ENCODE data around the gene ZNF740. TPM values are rescaled to one million over a fixed set of nuclear protein-coding genes. Genes with fewer than 3 reads are reported as not detected.
A peak's percentile ranks its signal among the peaks of the same experiment; 100 is the strongest.

Gene ZNF740
- total RNA-seq, 2 experiments from 2014 or later: 53.6 to 60.2 TPM

DNA sequence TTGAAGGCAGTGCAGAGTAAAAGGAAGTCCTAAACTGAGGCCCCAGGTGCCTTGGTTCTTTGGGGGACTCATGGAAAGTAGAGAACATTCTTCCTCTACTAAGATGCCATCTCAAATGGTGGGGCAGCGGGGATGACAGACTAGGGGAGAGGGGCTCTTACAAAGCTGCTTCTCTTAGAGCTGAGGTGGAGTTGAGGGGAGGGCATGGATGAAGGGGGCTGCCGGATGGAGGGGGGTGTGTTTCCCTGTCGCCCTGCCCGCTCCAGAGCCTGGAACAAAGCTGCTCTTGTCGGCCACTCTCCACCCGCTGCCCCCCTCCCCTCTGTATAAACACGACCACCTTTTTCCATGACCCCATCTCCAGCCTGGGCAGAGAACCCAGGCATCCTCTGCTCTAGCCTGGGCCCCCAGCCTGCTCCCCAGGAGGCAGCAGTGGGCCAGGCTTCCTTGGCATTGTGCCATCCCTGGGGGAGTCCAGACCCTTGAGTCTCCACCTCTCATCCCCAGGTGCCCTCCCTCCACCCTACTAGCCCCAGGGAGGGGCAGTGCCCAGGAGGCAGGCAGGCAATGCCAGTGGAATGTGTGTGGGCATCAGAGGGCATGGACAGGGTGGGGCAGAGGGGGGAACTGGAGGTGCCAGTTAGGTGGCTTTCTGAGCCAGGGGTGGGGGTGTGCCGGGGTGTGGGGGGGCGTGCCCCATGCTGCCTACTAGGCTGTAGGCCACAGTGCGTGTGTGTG, 49.8 kb downstream of the ZNF740 start:
- DNase-seq (no peak), ATAC-seq (ENCODE audit: low read depth) (no peak)
- Mint-ChIP-seq H3K9me3 (no peaks in the 10 kb centered on the region), H3K36me3 (peaks cover 7% of the 10 kb centered on the region), H3K27me3 (peaks cover 2% of the 10 kb centered on the region), H3K4me1 (peaks cover 32% of the 10 kb centered on the region), H3K4me3 (no peak overlapping the region), H3K27ac (no peak overlapping the region)
- POLR2A ChIA-PET: interaction anchor here (1.5 kb wide), 1 partner anchor 10 kb away, joined by 4 read pairs; no protein-coding TSS in a partner anchor

DNA sequence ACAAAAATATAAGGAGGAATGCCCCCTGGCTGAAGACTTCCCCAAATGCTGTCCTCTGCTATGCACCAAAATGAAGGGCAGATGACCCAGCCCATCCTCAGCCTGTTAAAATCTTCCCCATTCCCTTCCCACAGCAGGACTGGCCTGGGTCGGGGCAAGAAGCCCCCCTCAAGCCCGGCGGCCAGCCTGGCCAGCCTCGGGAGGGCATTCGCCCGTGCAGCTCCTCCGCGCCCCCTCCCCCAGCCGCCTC, 51.1 kb downstream of the ZNF740 start:
- DNase-seq (no peak), ATAC-seq (ENCODE audit: low read depth) (no peak)
- Mint-ChIP-seq H3K36me3 (peaks cover 6% of the 10 kb centered on the region), H3K9me3 (no peaks in the 10 kb centered on the region), H3K4me3 (peak overlapping the region; percentile 43), H3K27ac (no peak overlapping the region), H3K27me3 (peaks cover 2% of the 10 kb centered on the region), H3K4me1 (peaks cover 42% of the 10 kb centered on the region)
- POLR2A ChIA-PET: interaction anchor here (1.0 to 1.5 kb wide), 3 partner anchors 11 to 13 kb away, joined by 3 to 4 read pairs (median 4); no protein-coding TSS in a partner anchor

DNA sequence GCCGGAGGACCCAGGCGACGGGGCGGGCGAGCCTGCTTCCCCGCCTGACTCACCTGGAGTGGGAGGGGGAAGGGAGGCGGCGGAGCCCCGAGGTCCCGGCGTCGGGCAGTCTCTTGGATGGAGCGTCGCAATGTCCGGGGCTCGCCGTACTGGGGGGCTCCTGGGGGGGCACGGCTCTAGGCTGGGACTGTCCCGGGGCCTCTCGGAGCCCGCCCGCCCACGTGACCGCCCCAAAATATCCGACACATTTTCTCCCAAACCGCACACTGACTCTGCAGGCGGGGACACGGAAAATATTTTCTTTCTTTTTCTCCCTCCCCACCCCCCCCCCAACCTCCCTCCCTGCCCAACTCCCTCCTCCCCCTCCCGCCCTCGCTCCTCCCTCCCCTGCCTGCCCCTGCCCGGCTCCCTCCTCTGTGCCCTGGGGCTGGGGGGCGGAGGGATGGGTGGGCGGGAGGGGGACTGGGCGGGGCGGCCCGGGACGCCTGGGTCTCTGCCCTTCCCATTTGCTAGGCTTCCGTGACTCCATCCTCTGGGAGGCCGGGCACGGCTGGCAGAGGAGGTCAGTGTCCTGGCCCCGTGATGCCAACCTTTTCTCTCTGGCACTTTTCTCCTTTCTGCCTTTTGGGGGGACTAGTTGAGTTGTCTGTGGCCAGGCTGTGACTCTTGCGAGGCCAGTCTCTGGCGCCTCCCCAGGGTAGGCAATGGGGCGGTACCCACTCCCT, 51.6 kb downstream of the ZNF740 start, which contains the start of gene RARG:
RARG (minus strand) TSS at position 289 of the 725 bp plus-strand sequence. CDS start 4,664 bp downstream, outside the sequence.
- POLR2A ChIA-PET: interaction anchor here (1.0 to 1.8 kb wide), 3 partner anchors 11 to 13 kb away, joined by 3 to 7 read pairs (median 4); no protein-coding TSS in a partner anchor
- Mint-ChIP-seq H3K9me3 (no peaks in the 10 kb centered on the region), H3K27me3 (peaks cover 2% of the 10 kb centered on the region), H3K36me3 (peaks cover under 1% of the 10 kb centered on the region), H3K4me3 (peak within 1 kb of the TSS; percentile 91), H3K4me1 (peaks cover 42% of the 10 kb centered on the region), H3K27ac (peak within 1 kb of the TSS; percentile 86)
- ATAC-seq (ENCODE audit: low read depth) (peak; percentile 80), DNase-seq (peak; percentile 69)

DNA sequence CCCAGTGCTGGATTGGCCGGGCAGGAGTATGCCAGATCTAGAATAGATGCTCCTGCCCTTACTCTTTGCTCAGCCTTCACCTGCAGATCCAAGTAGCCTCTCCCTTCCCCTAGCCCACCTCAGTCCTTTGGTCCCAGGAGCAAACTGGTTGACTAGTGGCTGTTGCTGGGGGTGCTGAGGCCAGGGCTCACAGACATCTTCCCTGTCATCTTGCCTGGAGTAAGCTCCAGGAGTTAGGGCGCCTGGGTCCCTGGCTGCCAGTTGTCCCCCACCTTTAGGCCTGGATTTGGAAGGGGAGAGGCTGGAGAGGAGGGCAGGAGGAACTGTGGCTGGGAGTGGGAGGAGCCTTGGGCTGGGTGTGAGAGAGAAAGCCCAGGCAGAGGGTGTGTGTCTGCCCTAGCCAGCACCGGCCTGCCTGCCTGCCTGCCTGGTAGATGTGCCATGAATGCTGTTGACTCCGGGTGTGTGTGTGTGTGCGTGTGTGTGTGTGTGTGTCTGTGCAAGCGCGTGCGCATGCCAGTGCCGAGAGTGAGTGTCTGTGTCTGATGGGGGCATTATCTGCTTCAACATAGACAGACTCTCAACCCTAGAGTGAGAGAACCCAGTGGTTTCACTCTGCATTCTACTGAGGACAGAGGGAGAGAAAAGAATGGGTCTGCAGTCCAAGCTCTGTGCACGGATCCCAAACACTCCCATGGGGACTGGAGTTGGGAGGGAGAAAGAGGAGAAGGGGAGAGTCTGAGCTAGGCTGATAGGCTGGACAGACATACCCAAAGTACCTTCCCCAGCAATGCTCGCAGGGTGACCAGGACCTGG, 52.3 kb downstream of the ZNF740 start:
- Mint-ChIP-seq H3K36me3 (no peaks in the 10 kb centered on the region), H3K27me3 (peaks cover 2% of the 10 kb centered on the region), H3K27ac (peak overlapping the region; percentile 86), H3K4me1 (peaks cover 42% of the 10 kb centered on the region), H3K9me3 (no peaks in the 10 kb centered on the region), H3K4me3 (peak overlapping the region; percentile 91)
- POLR2A ChIA-PET: interaction anchor here (1.1 to 1.8 kb wide), 3 partner anchors 9 to 21 kb away, joined by 3 to 7 read pairs (median 3); no protein-coding TSS in a partner anchor
- ATAC-seq (ENCODE audit: low read depth): peak; percentile 51
- DNase-seq: peak; percentile 58

DNA sequence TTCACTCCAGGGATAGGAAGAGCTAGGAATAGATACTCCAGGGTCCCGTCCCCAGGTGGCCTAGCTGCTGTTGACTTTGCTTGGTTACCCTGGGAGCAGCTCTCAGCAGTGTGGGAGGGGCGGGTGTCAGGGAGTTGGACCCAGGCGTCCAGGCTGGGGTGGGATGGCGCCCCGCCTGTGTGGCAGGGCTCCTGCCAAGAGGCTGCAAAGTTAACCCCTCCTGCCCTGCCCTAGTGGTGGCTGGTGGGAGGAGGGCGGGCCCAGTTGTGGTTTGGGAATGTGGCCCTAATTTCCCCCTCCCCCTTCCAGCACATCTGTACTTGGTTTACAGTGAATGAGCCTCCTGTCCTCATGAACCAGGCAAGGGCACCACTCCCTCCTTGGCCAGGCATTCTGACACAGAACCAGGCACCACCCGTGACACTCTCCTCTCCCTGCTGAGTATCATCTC, 53.2 kb downstream of the ZNF740 start:
- H3K27me3 Mint-ChIP-seq: peaks cover 2% of the 10 kb centered on the region

DNA sequence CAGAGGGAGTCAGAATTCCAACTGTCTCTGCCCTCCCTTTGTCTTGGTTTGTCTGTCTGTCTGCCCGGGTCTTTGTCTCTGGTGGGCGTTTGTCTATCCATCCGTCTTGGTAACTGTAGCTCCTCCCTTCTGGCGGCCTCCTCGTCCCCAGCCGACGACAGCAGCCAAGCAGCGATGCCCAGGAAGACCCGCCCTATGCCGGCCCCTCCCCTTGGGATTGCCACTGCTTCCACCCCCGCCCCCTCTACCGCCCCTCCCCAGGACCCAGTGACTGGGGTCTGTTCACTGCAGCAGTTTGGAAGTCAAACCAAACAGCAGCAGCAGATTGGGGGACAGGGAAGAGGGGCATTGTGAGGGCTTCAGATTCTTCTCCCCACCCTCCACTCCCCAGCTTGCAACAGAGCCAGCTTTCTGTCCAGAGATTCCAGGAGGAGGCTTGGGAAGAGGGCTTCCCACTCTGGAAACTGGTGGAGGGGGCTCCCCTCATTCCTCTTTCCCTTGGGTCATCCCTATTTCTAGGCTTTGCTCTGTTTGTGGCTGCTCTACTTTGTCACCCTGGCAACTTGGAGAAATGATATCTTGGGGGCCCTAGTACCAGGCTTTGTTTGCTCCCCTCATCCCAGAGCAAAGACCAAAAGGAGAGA, 53.9 kb downstream of the ZNF740 start:
- POLR2A ChIA-PET: interaction anchor here (0.7 to 1.4 kb wide), 4 partner anchors 11 to 23 kb away, joined by 3 read pairs; no protein-coding TSS in a partner anchor
- no peaks in the 10 kb centered on the region for H3K9me3 Mint-ChIP-seq
- peaks cover 2% of the 10 kb centered on the region for H3K27me3 Mint-ChIP-seq
- no peaks in the 10 kb centered on the region for H3K36me3 Mint-ChIP-seq
- H3K4me3 Mint-ChIP-seq: peak overlapping the region; percentile 37
- ATAC-seq (ENCODE audit: low read depth): no peak
- no peak overlapping the region for H3K27ac Mint-ChIP-seq
- peaks cover 39% of the 10 kb centered on the region for H3K4me1 Mint-ChIP-seq
- DNase-seq: no peak

More for the DNA sequence above, 53.2 kb downstream of the ZNF740 start:
- Mint-ChIP-seq H3K27ac (no peak overlapping the region), H3K4me1 (peaks cover 39% of the 10 kb centered on the region), H3K4me3 (peak overlapping the region; percentile 37), H3K9me3 (no peaks in the 10 kb centered on the region), H3K36me3 (no peaks in the 10 kb centered on the region)
- ATAC-seq (ENCODE audit: low read depth) (no peak), DNase-seq (no peak)
- POLR2A ChIA-PET: interaction anchor here (0.7 to 1.8 kb wide), 5 partner anchors 10 to 22 kb away, joined by 3 to 7 read pairs (median 3); no protein-coding TSS in a partner anchor

DNA sequence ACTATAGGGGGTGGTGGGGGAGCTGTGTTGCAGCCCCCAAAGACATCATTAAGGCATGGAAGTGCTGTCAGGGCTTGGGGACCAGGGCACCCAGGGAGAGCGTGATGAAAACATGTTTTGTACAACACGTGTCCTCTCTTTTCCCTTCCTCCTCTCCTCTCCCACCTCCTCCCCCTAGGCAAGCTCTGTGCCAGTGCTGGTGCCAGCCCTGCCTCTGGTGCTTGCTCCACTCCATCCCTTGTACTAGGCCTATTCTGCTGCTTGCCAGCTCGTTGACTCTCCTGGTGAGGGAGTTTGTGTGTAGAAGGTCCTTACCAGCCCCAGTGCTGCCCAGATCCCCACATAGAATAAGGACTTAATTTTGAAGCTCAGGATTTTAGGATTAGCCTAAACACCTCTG, 54.6 kb downstream of the ZNF740 start:
- H3K9me3 Mint-ChIP-seq: no peaks in the 10 kb centered on the region
- ATAC-seq (ENCODE audit: low read depth) (no peak), DNase-seq (no peak)
- peaks cover 35% of the 10 kb centered on the region for H3K4me1 Mint-ChIP-seq
- peaks cover 2% of the 10 kb centered on the region for H3K27me3 Mint-ChIP-seq
- H3K36me3 Mint-ChIP-seq: no peaks in the 10 kb centered on the region
- no peak overlapping the region for H3K4me3 Mint-ChIP-seq
- no peak overlapping the region for H3K27ac Mint-ChIP-seq
- POLR2A ChIA-PET: interaction anchor here (0.5 to 1.7 kb wide), 3 partner anchors 16 to 79 kb away, joined by 3 to 6 read pairs (median 3); no protein-coding TSS in a partner anchor

DNA sequence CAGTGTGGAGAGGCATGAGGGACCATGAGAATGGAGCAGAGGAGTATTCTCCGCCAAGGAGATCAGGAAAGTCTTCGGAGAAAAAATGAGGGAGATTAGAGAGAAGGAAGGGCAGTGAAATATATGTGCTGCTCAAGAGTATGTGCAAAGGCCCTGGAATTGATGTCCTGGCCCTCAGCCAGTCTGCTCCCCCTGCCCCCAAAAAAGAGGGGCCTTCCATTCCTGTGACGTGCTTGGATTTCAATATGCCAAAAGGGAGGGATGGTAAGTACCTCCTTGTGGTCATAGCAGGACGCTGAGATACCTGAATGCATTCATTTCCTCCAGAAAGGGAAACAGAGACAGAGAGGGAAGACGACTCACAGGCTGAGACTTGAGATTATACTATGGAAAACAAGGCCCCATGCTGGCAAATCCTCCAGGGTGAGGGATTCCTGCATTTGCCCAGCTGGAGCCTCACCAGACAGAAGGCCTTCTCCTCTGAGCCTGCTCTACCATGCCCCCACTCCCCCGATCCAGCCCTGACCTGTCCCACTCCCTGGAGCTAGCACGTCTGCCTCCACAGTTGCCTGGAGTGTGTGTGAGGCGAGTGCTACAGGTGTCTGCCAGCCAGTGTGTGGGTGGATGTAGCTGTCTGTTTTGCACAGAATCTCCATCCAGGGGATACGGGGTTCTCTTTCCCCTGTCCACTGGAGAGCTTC, 55.4 kb downstream of the ZNF740 start:
- POLR2A ChIA-PET: interaction anchor here (0.6 to 1.7 kb wide), 4 partner anchors 13 to 253 kb away, joined by 3 to 6 read pairs (median 4); no protein-coding TSS in a partner anchor
- ATAC-seq (ENCODE audit: low read depth): no peak
- Mint-ChIP-seq H3K4me1 (peaks cover 33% of the 10 kb centered on the region), H3K27ac (no peak overlapping the region), H3K4me3 (no peak overlapping the region), H3K36me3 (no peaks in the 10 kb centered on the region), H3K9me3 (no peaks in the 10 kb centered on the region), H3K27me3 (peaks cover 2% of the 10 kb centered on the region)
- DNase-seq: no peak

DNA sequence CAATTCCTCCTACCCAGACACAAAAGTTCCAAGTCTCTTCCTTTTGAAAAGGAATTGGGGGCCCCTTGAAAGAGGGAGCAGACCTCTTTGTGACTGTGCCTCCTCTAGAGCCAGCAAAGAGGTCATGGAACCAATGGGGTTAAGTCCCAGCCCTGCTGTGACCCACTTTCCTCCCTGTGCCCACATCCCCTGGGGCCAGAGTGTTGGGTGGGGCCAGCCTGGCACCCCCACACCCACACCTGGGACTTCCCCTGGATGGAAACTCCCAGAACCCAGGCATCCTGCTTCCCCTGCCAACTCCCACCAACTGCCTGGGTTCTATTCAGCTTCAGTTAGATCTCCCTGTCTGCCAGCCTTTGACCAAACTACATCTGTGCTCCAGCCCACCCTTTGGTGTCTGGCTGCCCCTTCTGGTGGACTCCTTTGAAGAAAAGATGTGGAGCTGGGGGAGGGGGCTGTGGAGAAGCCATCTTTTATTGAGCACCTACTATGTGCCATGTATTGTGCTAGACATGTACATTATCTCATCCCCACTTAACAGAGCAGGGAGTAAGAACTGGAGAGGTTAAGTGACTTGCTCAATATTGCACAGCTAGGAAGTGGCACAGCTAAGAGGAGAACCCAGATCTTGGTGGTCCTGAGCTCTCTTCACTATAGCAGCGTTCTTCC, 56.1 kb downstream of the ZNF740 start:
- DNase-seq: no peak
- ATAC-seq (ENCODE audit: low read depth): no peak
- peaks cover 32% of the 10 kb centered on the region for H3K4me1 Mint-ChIP-seq
- H3K9me3 Mint-ChIP-seq: no peaks in the 10 kb centered on the region
- H3K4me3 Mint-ChIP-seq: peak overlapping the region; percentile 29
- H3K27me3 Mint-ChIP-seq: peaks cover 6% of the 10 kb centered on the region
- no peak overlapping the region for H3K27ac Mint-ChIP-seq
- H3K36me3 Mint-ChIP-seq: no peaks in the 10 kb centered on the region
- POLR2A ChIA-PET: interaction anchor here (0.6 to 1.7 kb wide), 3 partner anchors 13 to 252 kb away, joined by 3 to 6 read pairs (median 6); no protein-coding TSS in a partner anchor

DNA sequence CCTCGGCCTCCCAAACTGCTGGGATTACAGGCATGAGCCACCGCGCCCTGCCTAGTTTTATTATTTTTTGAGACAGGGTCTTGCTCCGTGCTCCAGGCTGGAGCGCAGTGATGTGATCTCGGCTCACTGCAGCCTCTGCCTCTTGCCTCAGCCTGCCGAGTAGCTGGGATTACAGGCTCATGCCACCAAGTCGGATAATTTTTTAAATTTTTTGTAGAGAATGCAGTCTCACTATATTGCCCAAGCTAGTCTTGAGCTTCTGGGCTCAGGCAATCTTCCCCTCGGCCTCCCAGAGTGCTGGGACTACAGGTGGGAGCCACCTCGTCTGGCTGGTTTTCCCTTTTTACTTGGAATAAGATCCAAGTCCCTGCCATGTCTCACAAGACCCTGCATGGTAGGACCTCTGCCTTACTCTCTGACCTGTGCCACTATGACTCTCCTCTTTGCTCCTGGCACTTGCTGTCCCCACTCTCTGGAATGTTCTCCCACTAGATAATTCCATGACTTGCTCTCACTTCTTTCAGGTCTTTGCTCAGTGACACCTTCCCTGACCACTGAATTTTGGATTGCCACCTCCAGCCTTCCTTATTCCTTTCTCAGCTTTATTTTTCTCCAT, 59.2 kb downstream of the ZNF740 start:
- peaks cover 20% of the 10 kb centered on the region for H3K27me3 Mint-ChIP-seq
- no peaks in the 10 kb centered on the region for H3K36me3 Mint-ChIP-seq
- DNase-seq: no peak
- peaks cover 22% of the 10 kb centered on the region for H3K4me1 Mint-ChIP-seq
- POLR2A ChIA-PET: interaction anchor here (1.0 kb wide), 1 partner anchor 11 kb away, joined by 3 read pairs; no protein-coding TSS in a partner anchor
- no peak overlapping the region for H3K4me3 Mint-ChIP-seq
- no peak overlapping the region for H3K27ac Mint-ChIP-seq
- no peaks in the 10 kb centered on the region for H3K9me3 Mint-ChIP-seq
- ATAC-seq (ENCODE audit: low read depth): no peak
